22Rv1 (cell line): ENCODE results near the gene TRDN.
"Not testable (repeated sequence)": the region's sequence is repeated elsewhere in the genome, so short reads cannot be mapped to it uniquely, and the experiment has no call there.

Experiments
- ZFX ChIP-seq: fragments of 450-650 bp; IDR thresholded peaks from 2 replicates; pipeline ENCODE4 v1.6.1; 2017; ENCODE audit warnings: antibody characterized with exemption, borderline replicate concordance
- TF ChIP-seq, protein P1 (sequence below): fragments of 450-650 bp; IDR thresholded peaks from 2 replicates; pipeline ENCODE4 v1.5.1; 2017; ENCODE audit warnings: mild to moderate bottlenecking

DNA sequence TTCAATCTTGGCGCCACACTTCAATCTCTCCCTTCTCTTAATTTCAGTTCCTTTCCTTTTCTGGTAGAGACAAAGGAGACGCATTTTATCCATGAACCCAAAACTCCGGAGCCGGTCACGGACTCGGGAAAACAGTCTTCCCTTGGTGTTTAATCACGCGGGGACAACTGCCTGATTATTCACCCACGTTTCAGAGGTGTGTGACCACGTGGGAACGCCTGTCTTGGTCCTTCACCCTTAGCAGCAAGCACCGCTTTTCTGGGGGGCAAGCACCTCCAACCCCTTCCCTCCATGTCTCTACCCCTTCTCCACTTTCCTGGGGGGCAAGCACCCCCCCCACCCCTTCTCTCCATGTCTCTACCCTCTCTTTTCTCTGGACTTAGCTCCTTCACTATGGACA, 79.3 kb downstream of the TRDN start:
- TF ChIP-seq, protein P1, sequence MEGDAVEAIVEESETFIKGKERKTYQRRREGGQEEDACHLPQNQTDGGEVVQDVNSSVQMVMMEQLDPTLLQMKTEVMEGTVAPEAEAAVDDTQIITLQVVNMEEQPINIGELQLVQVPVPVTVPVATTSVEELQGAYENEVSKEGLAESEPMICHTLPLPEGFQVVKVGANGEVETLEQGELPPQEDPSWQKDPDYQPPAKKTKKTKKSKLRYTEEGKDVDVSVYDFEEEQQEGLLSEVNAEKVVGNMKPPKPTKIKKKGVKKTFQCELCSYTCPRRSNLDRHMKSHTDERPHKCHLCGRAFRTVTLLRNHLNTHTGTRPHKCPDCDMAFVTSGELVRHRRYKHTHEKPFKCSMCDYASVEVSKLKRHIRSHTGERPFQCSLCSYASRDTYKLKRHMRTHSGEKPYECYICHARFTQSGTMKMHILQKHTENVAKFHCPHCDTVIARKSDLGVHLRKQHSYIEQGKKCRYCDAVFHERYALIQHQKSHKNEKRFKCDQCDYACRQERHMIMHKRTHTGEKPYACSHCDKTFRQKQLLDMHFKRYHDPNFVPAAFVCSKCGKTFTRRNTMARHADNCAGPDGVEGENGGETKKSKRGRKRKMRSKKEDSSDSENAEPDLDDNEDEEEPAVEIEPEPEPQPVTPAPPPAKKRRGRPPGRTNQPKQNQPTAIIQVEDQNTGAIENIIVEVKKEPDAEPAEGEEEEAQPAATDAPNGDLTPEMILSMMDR: not testable (repeated sequence)
- not testable (repeated sequence) for TF ChIP-seq ZFX
